Stimulated activated naive B cell treated with anti-CD40 and anti-IgM and Interleukin-4, amounts not matched to agents 10 μg/mL and 1 μg/mL and 100 μg/mL, for 72 hours (primary cell): ENCODE measurements around the gene PSMC5.
"Not testable (repeated sequence)": the region's sequence is repeated elsewhere in the genome, so short reads cannot be mapped to it uniquely, and the experiment has no call there.

ENCODE experiments used
- ATAC-seq, 2 donors: fragments of 150-1000 bp; cut with Tn5 transposase; replicated peaks; 2 replicates each; pipeline ENCODE4 v1.10.0; 2021; ENCODE audit warnings: moderate library complexity in 1 of 2
- DNase-seq: peaks from one replicate; pipeline ENCODE4 v3.0.0; 2021
- H3K27ac Mint-ChIP-seq: one replicate; pipeline ENCODE4 v1.8.0; 2022; ENCODE audit warnings: mild to moderate bottlenecking, mixed read lengths
- H3K27me3 Mint-ChIP-seq, 2 donors: one replicate each; pipeline ENCODE4 v1.8.0; 2022; ENCODE audit warnings: mixed read lengths in 2 of 2
- H3K36me3 Mint-ChIP-seq, 2 donors: one replicate each; pipeline ENCODE4 v1.8.0; 2022; ENCODE audit warnings: mixed read lengths in 2 of 2, mild to moderate bottlenecking in 1 of 2
- H3K4me1 Mint-ChIP-seq, 2 donors: one replicate each; pipeline ENCODE4 v1.8.0; 2022; ENCODE audit warnings: mixed read lengths in 2 of 2, mild to moderate bottlenecking in 1 of 2
- H3K4me3 Mint-ChIP-seq, 2 donors: one replicate each; pipeline ENCODE4 v1.8.0; 2022; ENCODE audit warnings: mild to moderate bottlenecking in 2 of 2, mixed read lengths in 2 of 2, moderate library complexity in 1 of 2
- H3K9me3 Mint-ChIP-seq, 2 donors: one replicate each; pipeline ENCODE4 v1.8.0; 2022; ENCODE audit warnings: mixed read lengths in 2 of 2, mild to moderate bottlenecking in 1 of 2

The PSMC5 gene

DNA sequence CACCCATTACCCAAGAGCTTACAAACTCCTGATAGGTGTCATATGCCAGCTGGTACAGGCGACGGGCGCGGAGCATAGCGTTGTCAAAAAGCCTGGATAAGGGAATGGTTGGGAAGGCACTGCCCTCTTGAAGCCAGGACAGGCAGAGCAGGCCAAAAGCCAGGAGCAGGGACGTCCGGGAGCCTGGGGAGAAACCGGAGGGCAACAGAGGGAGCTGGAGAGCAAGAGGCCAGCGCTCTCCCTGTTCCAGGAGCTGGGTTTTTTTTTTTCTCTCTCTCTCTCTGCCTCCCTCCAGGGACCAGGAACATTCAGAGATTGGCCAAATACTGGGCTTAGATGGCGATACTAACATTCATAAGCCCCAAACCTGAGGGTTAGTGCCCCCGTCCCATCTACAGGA is 54.1 kb downstream of the PSMC5 start:
- not testable (repeated sequence) for H3K4me3 Mint-ChIP-seq, DNase-seq, H3K9me3 Mint-ChIP-seq, H3K27ac Mint-ChIP-seq, ATAC-seq, H3K36me3 Mint-ChIP-seq
- peaks cover 11 to 25% of the 10 kb centered on the region in 2 donors for H3K4me1 Mint-ChIP-seq
- H3K27me3 Mint-ChIP-seq = peaks cover 5 to 12% of the 10 kb centered on the region in 2 donors
